Spleen (tissue), 11 donors: ENCODE data around the gene FAM174B. TPM values are rescaled to one million over a fixed set of nuclear protein-coding genes. Genes with fewer than 3 reads are reported as not detected.

ENCODE experiments used
- DNase-seq: peaks from one replicate; pipeline ENCODE4 v3.0.0-alpha.2; 2020
- H3K27ac ChIP-seq, 8 donors: fragments of 200-600 bp; sonication (generic) in 7 of 8; 1 replicate in 4 of 8; 2 replicates in 4 of 8; pipeline versions ENCODE4 v1.5.0 to v1.8.0; 2016 to 2021; ENCODE audit warnings: inconsistent platforms in 4 of 8, mild to moderate bottlenecking in 4 of 8, moderate library complexity in 1 of 8
- H3K27me3 ChIP-seq, 7 donors: fragments of 200-600 bp; sonication (generic) in 6 of 7; replicated peaks in 1 of 7; 1 replicate in 4 of 7; 2 replicates in 3 of 7; pipeline versions ENCODE4 v1.5.0 to v1.8.0; 2016 to 2021; ENCODE audit warnings: inconsistent platforms in 3 of 7, mild to moderate bottlenecking in 1 of 7
- H3K36me3 ChIP-seq, 6 donors: fragments of 200-600 bp; sonication (generic) in 5 of 6; 1 replicate in 4 of 6; 2 replicates in 2 of 6; pipeline versions ENCODE4 v1.5.0 to v1.8.0; 2016 to 2021; ENCODE audit warnings: inconsistent platforms in 2 of 6
- H3K4me1 ChIP-seq, 6 donors: fragments of 200-600 bp; sonication (generic) in 5 of 6; 1 replicate in 3 of 6; 2 replicates in 3 of 6; pipeline versions ENCODE4 v1.5.0 to v1.8.0; 2016 to 2021; ENCODE audit warnings: inconsistent platforms in 3 of 6
- H3K4me3 ChIP-seq, 8 donors: fragments of 200-600 bp; sonication (generic) in 7 of 8; 1 replicate in 4 of 8; 2 replicates in 4 of 8; pipeline versions ENCODE4 v1.5.0 to v1.8.0; 2016 to 2021; ENCODE audit warnings: inconsistent platforms in 4 of 8, mild to moderate bottlenecking in 4 of 8, moderate library complexity in 2 of 8
- H3K9me3 ChIP-seq, 8 donors: fragments of 200-600 bp; sonication (generic) in 7 of 8; 1 replicate in 4 of 8; 2 replicates in 4 of 8; pipeline versions ENCODE4 v1.5.0 to v1.8.0; 2016 to 2021; ENCODE audit warnings: inconsistent platforms in 4 of 8
- CTCF ChIP-seq, 11 experiments: fragments of 200-600 bp in 7 of 11; fragments of 450-650 bp in 4 of 11; sonication (generic) in 4 of 11; IDR thresholded peaks in 8 of 11; conservative IDR thresholded peaks in 3 of 11; 1 replicate in 7 of 11; 2 replicates in 4 of 11; pipeline versions ENCODE4 v1.4.0 to v1.8.0; 2016 to 2021; ENCODE audit warnings: antibody characterized with exemption in 11 of 11, inconsistent platforms in 4 of 11, mild to moderate bottlenecking in 1 of 11
- POLR2A ChIP-seq, 3 donors: fragments of 450-650 bp; IDR thresholded peaks; one replicate each; pipeline ENCODE4 v1.5.1; 2017; ENCODE audit warnings: antibody characterized with exemption in 3 of 3, mild to moderate bottlenecking in 1 of 3
- POLR2AphosphoS5 ChIP-seq, 3 donors: sonication (generic); formaldehyde crosslinking; IDR thresholded peaks; one replicate each; pipeline ENCODE4 v1.5.1; 2017; ENCODE audit warnings: antibody characterized with exemption in 3 of 3
- WGBS, 5 donors: extraction: QIAGEN DNeasy Blood & Tissue Kit in 3 of 5; methylation state at CpG; one replicate each; pipeline versions ENCODE4 v1.1.5 to v1.1.7; 2013 to 2018; 5-methylcytosine and 5-hydroxymethylcytosine counted together
- intact Hi-C: fragments of 100-400 bp; cut with DNase I; formaldehyde crosslinking; loops from one replicate; pipeline ENCODE4 v1.15.0; 2023; ENCODE audit warnings: low total_unique reads
- polyA plus RNA-seq, 3 donors: library from polyadenylated mRNA; stranded (reverse); fragments of 200-250 nt; gene quantifications; one replicate each; pipeline ENCODE4 v1.2.1, GENCODE V29; 2013
- total RNA-seq, 7 donors: library from RNA; depleted of rRNA in 3 of 7; stranded (reverse); fragments of >200 nt in 3 of 7; fragmentation: NEBNext Ultra II Directional in 4 of 7; extraction: Animal tissue kit (Norgen Biotek cat#: 25700) in 4 of 7; gene quantifications; one replicate each; pipeline versions ENCODE4 v1.1.0 to v1.2.1, GENCODE V29; 2016 to 2021
- donor health status: healthy with polysubstance abuse.
- donor health status: DM: no; HTN: no; CAD: no; lungs with moderate emphysema.
- donor health status: DM: no; HTN: no; CAD: no.
- donor health status: Bipolar disorder and iron deficiency.
- donor health status: healthy.
- donor health status: DM: no; HTN: no; CAD: no.
- donor health status: DM: yes; HTN: yes; CAD: no.

Gene FAM174B
- total and polyA plus RNA-seq, 10 donors: 2.1 to 17.9 (median 8.8) TPM

- Histone ChIP-seq H3K9me3 (no peaks in the 10 kb centered on the region), H3K27me3 (no peaks in the 10 kb centered on the region), H3K36me3 (peaks cover 0 to 9% (median 0%) of the 10 kb centered on the region in 6 donors), H3K4me3 (no peak overlapping the region), H3K27ac (no peak overlapping the region), H3K4me1 (peaks cover 0 to 13% (median 0%) of the 10 kb centered on the region in 6 donors)
- intact Hi-C loops: no loop called here
- WGBS, 5 donors: 93 to 98% (median 95%) methylated on average over 11 of the region's 11 CpGs
- no peak for TF ChIP-seq POLR2A (IDR thresholded peaks at IDR 0.05)
- TF ChIP-seq POLR2AphosphoS5 (IDR thresholded peaks at IDR 0.05): no peak
- no peak for TF ChIP-seq CTCF (IDR thresholded peaks at IDR 0.05 in 8 of 11, conservative IDR thresholded peaks at IDR 0.05 in 3 of 11)
- DNase-seq: peak; percentile 39
Measured at GRCh38 chr15:92627014-92627413, 28.6 kb downstream of the FAM174B start.

- no peak overlapping the region for H3K27ac ChIP-seq
Measured at GRCh38 chr15:92625251-92625980, 30.2 kb downstream of the FAM174B start.

GRCh38 chr15:92624401-92624991 is 31.1 kb downstream of the FAM174B start:
- no peak overlapping the region for H3K4me3 ChIP-seq
- no peaks in the 10 kb centered on the region for H3K27me3 ChIP-seq
- peak; percentile 41 for DNase-seq
- no peaks in the 10 kb centered on the region for H3K9me3 ChIP-seq
- H3K36me3 ChIP-seq: peaks cover 0 to 3% (median 0%) of the 10 kb centered on the region in 6 donors
- intact Hi-C loops: no loop called here
- 39 to 64% (median 55%) methylated on average over 15 of the region's 15 CpGs for WGBS, 5 donors
- TF ChIP-seq POLR2AphosphoS5 (IDR thresholded peaks at IDR 0.05): no peak
- TF ChIP-seq CTCF (IDR thresholded peaks at IDR 0.05 in 8 of 11, conservative IDR thresholded peaks at IDR 0.05 in 3 of 11): no peak
- no peak for TF ChIP-seq POLR2A (IDR thresholded peaks at IDR 0.05)
- no peak overlapping the region for H3K27ac ChIP-seq
- peaks cover 0 to 13% (median 0%) of the 10 kb centered on the region in 6 donors for H3K4me1 ChIP-seq

More at GRCh38 chr15:92625251-92625980, 30.2 kb downstream of the FAM174B start:
- Histone ChIP-seq H3K27me3 (no peaks in the 10 kb centered on the region), H3K4me1 (peaks cover 0 to 13% (median 0%) of the 10 kb centered on the region in 6 donors), H3K4me3 (no peak overlapping the region), H3K9me3 (no peaks in the 10 kb centered on the region), H3K36me3 (peaks cover 0 to 9% (median 0%) of the 10 kb centered on the region in 6 donors)
- intact Hi-C loops: no loop called here
- 53 to 73% (median 56%) methylated on average over 3 of the region's 3 CpGs for WGBS, 5 donors
- TF ChIP-seq CTCF (IDR thresholded peaks at IDR 0.05 in 8 of 11, conservative IDR thresholded peaks at IDR 0.05 in 3 of 11) (no peak), POLR2A (IDR thresholded peaks at IDR 0.05) (no peak), POLR2AphosphoS5 (IDR thresholded peaks at IDR 0.05) (no peak)
- DNase-seq: no peak

- Histone ChIP-seq H3K36me3 (no peaks in the 10 kb centered on the region), H3K4me3 (no peak overlapping the region), H3K27me3 (no peaks in the 10 kb centered on the region), H3K27ac (no peak overlapping the region), H3K4me1 (peaks cover 0 to 13% (median 0%) of the 10 kb centered on the region in 6 donors), H3K9me3 (no peaks in the 10 kb centered on the region)
- TF ChIP-seq POLR2AphosphoS5 (IDR thresholded peaks at IDR 0.05) (no peak), POLR2A (IDR thresholded peaks at IDR 0.05) (no peak), CTCF (IDR thresholded peaks at IDR 0.05 in 8 of 11, conservative IDR thresholded peaks at IDR 0.05 in 3 of 11) (no peak)
- intact Hi-C loops: no loop called here
- 86 to 89% (median 88%) methylated on average over 14 of the region's 14 CpGs for WGBS, 5 donors
- peak; percentile 65 for DNase-seq
Measured at GRCh38 chr15:92623435-92623834, 32.1 kb downstream of the FAM174B start.
